AG04449 (cell line): ENCODE measurements around the gene TM2D3.

Experiments
- CTCF ChIA-PET: fragments of 350-600 bp; formaldehyde crosslinking; extraction: SDS; loops from one replicate; lab custom pipeline; 2021; ENCODE audit warnings: antibody characterized with exemption; lab: Yijun Ruan, JAX
- POLR2A ChIA-PET: fragments of 400-600, 350-600 bp; formaldehyde crosslinking; extraction: SDS; loops from one replicate; lab custom pipeline; 2020; ENCODE audit warnings: antibody characterized with exemption, inconsistent platforms; lab: Yijun Ruan, JAX
- DNase-seq: peaks from one replicate; pipeline ENCODE4 v3.0.0-alpha.2; 2010; ENCODE audit warnings: low read depth, low spot score
- H3K4me3 ChIP-seq: 2 replicates; pipeline ENCODE4 v1.5.1; 2011; ENCODE audit warnings: low read depth, mild to moderate bottlenecking, control low read depth, low read length
- TF ChIP-seq, protein P1 (sequence below): IDR thresholded peaks from one replicate; pipeline ENCODE4 v1.5.1; 2011; ENCODE audit warnings: mild to moderate bottlenecking, moderate library complexity, low read length, control low read depth, inconsistent platforms; ENCODE audit not compliant: insufficient read depth; ENCODE audit errors: missing control alignments

Gene TM2D3

DNA sequence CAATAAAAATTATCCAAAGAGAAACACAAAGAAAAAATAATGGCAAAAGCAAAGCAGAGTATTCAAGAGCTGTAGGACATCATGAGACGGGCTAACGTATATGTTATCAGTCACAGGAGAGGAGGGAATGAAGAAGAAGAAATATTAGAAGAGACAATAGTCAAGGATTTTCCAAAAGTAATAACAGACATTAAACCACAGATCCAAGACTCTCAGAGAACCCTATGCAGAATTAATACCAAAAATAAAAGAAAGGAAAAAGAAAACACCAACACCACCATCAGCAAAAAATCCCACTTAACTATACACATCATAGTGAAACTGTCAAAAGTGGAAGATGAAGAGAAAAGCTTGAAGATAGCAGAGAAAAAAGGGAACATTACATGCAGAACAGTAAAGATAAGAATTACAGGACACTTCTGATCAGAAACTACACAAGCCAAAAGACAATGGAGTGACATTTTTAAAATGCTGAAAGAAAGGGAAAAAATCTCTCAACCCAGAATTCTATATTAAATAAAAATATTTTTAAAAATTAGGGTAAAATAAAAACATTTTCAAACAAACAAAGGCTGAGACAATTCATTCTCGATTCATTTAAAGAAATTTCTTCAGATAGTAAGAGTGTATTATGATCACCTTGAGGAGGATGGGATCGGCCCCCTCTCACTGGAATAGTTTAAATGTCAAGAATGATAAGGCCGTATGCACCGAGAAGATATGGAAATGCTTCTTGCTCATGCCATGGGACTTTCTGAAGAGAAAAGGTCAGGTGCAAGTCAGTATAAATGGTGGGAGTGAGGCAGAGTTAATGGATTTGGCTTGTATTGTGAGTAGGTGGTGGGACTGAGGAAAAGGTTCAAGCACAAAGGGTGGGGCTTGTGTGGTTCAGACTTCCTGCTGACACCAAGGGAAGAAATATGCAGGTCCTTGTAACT is 28.5 kb downstream of the TM2D3 start:
- ChIA-PET CTCF (interaction anchor here (6.4 kb wide), 1 partner anchor 17 kb away, joined by 49 read pairs; no protein-coding TSS in a partner anchor), POLR2A (no interaction called here)
- TF ChIP-seq, protein P1, sequence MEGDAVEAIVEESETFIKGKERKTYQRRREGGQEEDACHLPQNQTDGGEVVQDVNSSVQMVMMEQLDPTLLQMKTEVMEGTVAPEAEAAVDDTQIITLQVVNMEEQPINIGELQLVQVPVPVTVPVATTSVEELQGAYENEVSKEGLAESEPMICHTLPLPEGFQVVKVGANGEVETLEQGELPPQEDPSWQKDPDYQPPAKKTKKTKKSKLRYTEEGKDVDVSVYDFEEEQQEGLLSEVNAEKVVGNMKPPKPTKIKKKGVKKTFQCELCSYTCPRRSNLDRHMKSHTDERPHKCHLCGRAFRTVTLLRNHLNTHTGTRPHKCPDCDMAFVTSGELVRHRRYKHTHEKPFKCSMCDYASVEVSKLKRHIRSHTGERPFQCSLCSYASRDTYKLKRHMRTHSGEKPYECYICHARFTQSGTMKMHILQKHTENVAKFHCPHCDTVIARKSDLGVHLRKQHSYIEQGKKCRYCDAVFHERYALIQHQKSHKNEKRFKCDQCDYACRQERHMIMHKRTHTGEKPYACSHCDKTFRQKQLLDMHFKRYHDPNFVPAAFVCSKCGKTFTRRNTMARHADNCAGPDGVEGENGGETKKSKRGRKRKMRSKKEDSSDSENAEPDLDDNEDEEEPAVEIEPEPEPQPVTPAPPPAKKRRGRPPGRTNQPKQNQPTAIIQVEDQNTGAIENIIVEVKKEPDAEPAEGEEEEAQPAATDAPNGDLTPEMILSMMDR, result no peak

DNA sequence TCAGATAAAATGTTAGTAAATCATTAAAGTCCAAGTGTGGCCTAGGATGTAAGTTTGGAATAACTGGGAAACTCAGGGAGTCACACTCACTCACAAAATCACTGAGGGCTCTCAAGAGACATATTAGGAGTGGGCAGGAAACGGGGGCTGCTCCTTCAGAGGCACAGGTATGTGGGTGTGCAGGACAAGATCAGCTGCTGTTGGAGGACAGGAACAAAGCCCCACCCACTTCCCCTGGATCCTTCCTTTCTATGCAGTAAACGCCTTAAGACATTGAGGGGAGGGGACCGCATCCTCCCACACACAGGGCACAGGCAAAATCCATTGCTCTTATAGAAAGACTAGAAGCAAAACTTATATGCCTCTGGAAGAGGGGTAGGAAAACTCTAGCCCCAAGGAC is 30.2 kb downstream of the TM2D3 start:
- no peak for DNase-seq
- H3K4me3 ChIP-seq, result no peak overlapping the region
- TF ChIP-seq, protein P1, result no peak
- ChIA-PET CTCF (interaction anchor here (0.7 to 6.4 kb wide), 3 partner anchors 14 to 334 kb away, joined by 3 to 49 read pairs (median 3); no protein-coding TSS in a partner anchor), POLR2A (no interaction called here)

More for the DNA sequence above, 28.5 kb downstream of the TM2D3 start:
- DNase-seq, result no peak
- H3K4me3 ChIP-seq, result no peak overlapping the region

DNA sequence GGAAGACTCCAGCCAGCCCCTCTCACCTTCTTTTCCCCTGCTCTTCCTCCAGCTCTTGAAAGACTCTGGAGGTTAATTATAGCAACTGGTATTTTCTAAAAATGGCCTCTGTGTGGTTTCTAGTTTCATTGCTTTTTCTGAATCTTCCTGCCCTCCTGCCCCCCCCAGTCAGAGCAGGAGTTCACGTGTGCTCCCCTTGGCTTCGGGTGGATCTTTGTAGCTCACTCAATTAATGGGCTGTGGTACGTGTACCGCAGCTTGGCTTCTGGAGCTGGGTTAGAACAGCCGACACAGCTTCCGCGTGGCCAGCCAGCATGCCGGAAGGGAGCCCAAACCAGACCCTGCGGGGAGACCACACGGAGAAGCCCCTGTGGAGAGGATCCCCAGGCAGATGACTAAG is 31.5 kb downstream of the TM2D3 start:
- ChIA-PET POLR2A (no interaction called here), CTCF (interaction anchor here (6.4 kb wide), 1 partner anchor 20 kb away, joined by 49 read pairs; no protein-coding TSS in a partner anchor)
- DNase-seq, result no peak
- TF ChIP-seq, protein P1, result no peak
- H3K4me3 ChIP-seq, result no peak overlapping the region

DNA sequence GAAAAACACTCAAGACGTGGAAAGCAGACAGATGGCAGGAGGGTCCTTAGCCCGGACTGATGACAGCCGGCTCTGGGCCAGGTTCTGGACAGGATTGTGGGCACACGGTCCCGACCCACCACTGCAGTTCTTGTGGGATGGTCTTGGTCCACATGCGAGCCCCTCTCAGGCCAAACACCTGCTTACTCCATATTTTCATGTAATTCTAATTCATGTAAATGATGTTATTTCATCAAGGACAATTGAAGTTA is 32.6 kb downstream of the TM2D3 start:
- CTCF ChIA-PET, result interaction anchor here (2.4 kb wide), 1 partner anchor 22 kb away, joined by 12 read pairs; no protein-coding TSS in a partner anchor
- TF ChIP-seq, protein P1, result no peak
- POLR2A ChIA-PET, result no interaction called here
- no peak overlapping the region for H3K4me3 ChIP-seq
- no peak for DNase-seq

DNA sequence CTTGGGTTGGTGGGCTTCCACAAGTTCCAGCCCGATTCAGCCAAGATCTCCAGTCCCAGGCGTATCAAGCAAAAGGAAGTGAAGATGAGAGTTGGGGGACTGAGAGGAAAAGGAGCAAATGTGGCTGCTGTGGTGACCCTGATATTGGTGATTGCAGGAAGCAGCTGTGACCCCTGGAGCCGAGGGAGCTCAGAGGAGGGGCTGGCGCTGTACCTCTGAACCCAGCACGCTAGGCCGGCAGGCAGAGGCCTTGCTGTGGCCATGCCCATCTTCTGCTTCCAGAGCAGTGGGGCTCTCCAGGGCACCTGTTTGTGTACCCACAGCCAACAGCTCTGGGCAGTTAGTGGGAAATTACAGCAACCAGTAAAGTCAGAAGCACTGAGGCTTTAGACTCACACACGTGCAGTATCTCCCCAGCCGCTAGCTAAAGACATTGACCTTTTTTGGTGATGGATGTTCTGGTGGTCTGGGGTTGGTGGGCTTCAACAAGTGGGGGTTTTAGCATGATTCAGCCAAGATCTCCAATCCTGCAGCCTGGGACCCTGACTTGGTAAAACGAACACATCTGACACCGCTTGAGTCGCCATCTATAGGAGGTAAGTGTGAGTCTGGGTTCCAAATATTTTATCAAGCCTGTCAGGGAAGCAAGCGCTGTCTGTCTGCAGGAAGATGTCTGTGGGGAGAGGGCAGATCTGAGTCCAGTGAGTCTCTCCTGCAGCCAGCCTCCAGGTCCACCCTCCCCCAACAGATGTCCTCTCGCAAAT is 33.1 kb downstream of the TM2D3 start:
- DNase-seq, result no peak
- TF ChIP-seq, protein P1, result no peak
- CTCF ChIA-PET, result interaction anchor here (1.3 to 2.4 kb wide), 2 partner anchors 22 to 179 kb away, joined by 3 to 12 read pairs; no protein-coding TSS in a partner anchor
- POLR2A ChIA-PET, result no interaction called here
- no peak overlapping the region for H3K4me3 ChIP-seq
